NCI-H2196 treated with DMSO at 0.1 percent for 48 hours (cell line): Measurements from ENCODE around the gene SHB.

Experiments
- DNase-seq: peaks from one replicate; lab custom pipeline; 2025; ENCODE audit not compliant: unreplicated experiment; lab: John Stamatoyannopoulos, UW

SHB gene

GRCh38 chr9:38026021-38026809 is 42.8 kb downstream of the SHB start:
- no peak for DNase-seq

GRCh38 chr9:38025166-38025565 is 43.9 kb downstream of the SHB start:
- no peak for DNase-seq

- peak; percentile 36 for DNase-seq
Measured at GRCh38 chr9:38024036-38024681, 44.9 kb downstream of the SHB start.

DNA sequence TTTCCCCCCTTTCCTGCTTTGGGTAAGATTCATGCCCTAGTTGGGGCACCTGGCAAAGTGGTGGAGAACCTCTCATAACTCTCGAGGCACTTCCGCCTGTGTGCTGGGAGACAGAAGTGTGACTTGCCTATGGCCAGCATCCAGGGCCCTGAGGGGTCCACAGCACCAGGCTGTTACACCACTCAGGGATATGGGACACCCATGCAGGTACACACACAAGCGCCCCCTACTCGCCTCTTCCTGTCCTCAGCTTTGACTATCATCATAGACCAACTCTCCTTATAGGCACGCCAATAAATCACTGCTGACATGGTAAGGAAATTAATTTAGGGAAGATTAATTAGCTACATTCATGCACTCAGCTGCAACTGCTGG is 45.4 kb downstream of the SHB start:
- DNase-seq = no peak

DNA sequence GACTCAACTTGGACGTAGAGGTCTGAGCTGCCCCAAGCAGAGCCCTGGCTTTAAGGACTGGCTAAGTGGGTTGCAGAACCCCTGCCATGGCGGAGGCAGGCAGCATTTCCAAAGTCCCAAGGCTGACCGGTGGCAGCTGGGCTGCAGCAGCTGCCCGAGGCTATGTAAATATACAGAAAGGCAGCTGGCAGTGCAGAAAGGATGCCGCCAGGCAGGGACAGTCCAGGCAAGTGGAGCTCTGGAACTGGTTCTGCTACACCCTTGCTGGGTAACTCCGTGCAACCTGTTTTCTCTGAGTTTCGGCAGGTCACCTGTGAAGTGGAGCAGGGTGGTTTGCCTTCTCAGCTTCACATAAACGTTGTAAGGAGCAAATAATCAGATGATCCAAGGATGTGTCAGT is 46.0 kb downstream of the SHB start:
- peak; percentile 76 for DNase-seq

- DNase-seq = no peak
Measured at GRCh38 chr9:38022203-38022895, 46.7 kb downstream of the SHB start.

GRCh38 chr9:38020151-38021076 is 48.6 kb downstream of the SHB start:
- DNase-seq = no peak

GRCh38 chr9:38019731-38020130 is 49.3 kb downstream of the SHB start:
- DNase-seq = no peak

DNA sequence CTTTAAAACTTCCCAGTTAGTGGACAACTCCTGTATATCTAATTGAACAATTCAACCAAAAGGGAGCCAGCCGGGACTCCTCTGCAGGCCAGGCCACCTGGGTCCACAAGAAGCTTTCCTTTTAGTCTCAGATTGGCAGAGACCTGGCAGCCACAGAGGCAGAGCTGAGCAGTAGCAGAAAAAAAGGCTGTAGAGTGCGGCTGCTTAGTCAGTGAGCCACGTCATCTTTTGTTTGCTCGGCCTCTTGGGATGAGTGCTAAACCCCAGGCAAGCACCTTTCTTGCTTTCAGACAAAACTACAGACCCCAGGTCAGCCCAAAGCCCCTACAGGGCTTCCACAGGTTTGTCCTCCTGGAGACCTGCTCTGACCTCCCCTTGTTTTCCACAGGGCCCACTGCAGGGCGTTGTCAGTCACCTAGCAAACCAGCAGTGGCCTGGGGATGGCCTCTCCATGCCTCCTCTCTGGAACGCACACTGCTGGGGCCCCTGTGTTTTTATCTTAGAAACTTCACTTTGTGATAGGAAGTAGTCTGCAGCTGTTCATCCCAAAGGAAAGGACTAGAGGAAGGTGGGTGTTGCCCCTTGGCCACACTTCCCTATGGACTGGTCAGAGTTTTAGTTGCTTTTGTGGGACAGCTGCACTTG is 49.9 kb downstream of the SHB start:
- DNase-seq = peak; percentile 36

GRCh38 chr9:38018241-38018957 is 50.6 kb downstream of the SHB start:
- no peak for DNase-seq

- no peak for DNase-seq
Measured at GRCh38 chr9:38017885-38018186, 51.2 kb downstream of the SHB start.

- no peak for DNase-seq
Measured at GRCh38 chr9:38017149-38017884, 51.7 kb downstream of the SHB start.

GRCh38 chr9:38016375-38017135 is 52.5 kb downstream of the SHB start:
- DNase-seq = no peak

DNA sequence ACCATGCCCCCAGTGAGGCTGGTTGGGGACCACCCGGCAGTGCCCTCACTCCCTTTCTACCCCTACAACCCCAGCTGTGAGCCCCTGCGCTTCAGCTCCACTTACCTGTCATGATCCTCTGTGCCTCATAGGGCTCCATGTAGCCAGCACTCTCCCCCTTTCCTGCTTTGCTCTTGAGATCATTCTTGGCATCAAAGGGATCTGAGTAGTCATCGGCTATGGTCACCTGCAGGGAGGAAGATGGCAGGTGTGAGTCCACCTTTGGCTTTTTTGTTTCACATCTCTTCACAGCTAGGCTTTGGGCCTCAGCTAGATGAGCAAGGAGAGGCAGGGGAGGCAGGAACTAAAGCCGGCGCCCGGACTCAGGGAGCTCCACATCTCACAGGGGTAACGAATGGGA is 53.1 kb downstream of the SHB start:
- no peak for DNase-seq

DNA sequence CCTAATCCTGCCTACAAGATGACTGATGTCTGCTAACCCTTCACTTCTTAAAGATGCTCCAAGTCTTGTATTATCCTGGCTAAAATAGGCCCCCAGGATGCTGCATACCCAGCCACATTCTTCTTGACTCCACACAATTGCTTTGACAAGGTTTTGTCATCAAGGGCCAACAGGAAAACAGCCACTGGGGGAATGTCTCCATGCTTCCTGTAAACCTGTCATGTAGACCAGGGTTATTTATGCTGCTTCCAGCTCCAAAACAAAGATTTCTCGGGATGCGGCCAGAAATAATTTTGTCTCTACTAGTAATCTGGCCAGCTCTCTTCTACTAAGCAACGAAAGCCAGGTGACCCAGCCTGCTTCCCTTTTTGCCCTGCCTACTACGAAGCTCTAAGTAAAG is 53.8 kb downstream of the SHB start:
- no peak for DNase-seq

DNA sequence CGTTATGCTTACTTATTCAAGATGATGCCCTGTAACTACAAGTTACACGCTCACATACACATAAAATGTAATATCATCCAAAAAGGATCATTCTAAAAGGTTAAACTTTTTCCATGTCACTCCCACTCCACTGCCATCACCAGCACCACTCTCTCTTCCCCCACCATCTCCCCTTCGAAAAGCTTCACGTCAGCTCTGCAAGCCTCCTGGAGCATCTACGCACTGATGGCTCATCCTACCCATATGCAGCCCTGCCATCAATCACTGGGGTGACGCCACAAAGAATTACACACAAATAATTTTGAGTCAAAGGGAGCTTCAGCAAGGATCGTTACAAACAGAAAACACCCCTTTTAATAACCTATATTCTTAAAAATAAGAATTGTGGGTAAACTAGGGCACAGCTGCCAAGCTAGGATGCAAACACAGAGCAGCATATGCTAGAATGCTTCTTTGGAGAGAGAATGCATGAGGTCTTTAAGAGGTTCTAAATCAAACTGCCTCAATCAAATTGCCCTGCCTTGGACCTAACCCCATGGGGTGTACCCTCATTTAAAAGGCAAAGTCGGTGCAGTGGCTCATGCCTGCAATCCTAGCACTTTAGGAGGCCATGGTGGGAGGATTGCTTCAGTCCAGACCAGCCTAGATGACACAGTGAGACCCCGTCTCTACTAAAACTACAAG is 56.1 kb downstream of the SHB start:
- DNase-seq = no peak

GRCh38 chr9:38011991-38012390 is 57.0 kb downstream of the SHB start:
- no peak for DNase-seq
